LNCAP (cell line): Measurements from ENCODE around the gene LSM10.

Source experiments
- TF ChIP-seq, protein P1 (sequence below): fragments of 450-650 bp; IDR thresholded peaks from 2 replicates; pipeline ENCODE4 v1.5.1; 2017; ENCODE audit warnings: mild to moderate bottlenecking

LSM10 gene

GRCh38 chr1:36397083-36397377 lies 678 bp downstream of the LSM10 start:
- TF ChIP-seq, protein P1, sequence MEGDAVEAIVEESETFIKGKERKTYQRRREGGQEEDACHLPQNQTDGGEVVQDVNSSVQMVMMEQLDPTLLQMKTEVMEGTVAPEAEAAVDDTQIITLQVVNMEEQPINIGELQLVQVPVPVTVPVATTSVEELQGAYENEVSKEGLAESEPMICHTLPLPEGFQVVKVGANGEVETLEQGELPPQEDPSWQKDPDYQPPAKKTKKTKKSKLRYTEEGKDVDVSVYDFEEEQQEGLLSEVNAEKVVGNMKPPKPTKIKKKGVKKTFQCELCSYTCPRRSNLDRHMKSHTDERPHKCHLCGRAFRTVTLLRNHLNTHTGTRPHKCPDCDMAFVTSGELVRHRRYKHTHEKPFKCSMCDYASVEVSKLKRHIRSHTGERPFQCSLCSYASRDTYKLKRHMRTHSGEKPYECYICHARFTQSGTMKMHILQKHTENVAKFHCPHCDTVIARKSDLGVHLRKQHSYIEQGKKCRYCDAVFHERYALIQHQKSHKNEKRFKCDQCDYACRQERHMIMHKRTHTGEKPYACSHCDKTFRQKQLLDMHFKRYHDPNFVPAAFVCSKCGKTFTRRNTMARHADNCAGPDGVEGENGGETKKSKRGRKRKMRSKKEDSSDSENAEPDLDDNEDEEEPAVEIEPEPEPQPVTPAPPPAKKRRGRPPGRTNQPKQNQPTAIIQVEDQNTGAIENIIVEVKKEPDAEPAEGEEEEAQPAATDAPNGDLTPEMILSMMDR: no peak

GRCh38 chr1:36396359-36396758 lies 1.3 kb downstream of the LSM10 start:
- TF ChIP-seq, protein P1: no peak

GRCh38 chr1:36393686-36394085 lies 4.0 kb downstream of the LSM10 start:
- TF ChIP-seq, protein P1: no peak

GRCh38 chr1:36392836-36393235 lies 4.9 kb downstream of the LSM10 start:
- TF ChIP-seq, protein P1: no peak

- TF ChIP-seq, protein P1: no peak
Observed at GRCh38 chr1:36391271-36391670, 6.4 kb downstream of the LSM10 start.

- TF ChIP-seq, protein P1: no peak
Observed at GRCh38 chr1:36390411-36390810, 7.3 kb downstream of the LSM10 start.

GRCh38 chr1:36389999-36390398 lies 7.7 kb downstream of the LSM10 start:
- TF ChIP-seq, protein P1: no peak

GRCh38 chr1:36389261-36389660 lies 8.4 kb downstream of the LSM10 start:
- TF ChIP-seq, protein P1: no peak
